ENCODE data around the gene PUM2. TPM values are rescaled to one million over a fixed set of nuclear protein-coding genes. Genes with fewer than 3 reads are reported as not detected.

Gene PUM2
- total RNA-seq, 1 donor from 2014 or later = 122 TPM

DNA sequence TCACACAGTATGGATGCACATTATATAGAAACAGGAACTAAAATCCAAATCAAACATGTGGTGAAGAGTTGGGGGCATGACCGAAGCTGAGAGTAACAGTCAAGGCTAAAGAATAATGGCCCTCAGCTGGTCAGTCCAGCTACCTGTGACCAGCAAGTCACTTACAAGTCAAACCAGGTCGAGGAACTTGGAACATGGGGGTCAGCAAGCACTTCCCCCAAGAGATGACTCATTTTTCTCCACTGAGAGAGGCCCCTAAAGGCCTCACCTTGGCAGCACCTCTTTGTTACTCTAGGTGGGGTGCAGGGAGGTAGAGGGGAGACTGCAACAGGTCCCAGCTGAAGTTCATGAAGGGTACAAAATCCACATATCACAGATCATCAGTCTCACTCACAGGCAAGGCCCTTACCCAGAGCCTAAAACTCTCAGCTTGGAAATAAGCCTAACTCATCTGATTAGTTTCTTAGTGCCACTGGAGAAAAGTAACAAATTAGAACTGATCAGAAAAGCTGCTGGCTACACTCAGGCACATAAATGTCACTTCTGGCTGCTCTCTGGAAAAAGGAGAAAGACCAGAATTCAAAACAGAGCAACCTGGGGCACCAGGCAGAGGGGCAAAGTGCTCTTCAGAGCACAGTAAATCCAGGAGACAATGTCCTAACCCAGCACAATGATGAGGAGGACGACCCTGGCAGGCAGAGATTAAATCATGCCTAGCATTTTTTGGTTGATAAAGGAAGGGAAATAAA is 129.7 kb downstream of the PUM2 start:
- Mint-ChIP-seq H3K4me1 (peaks cover 34% of the 10 kb centered on the region), H3K27ac (peak overlapping the region; percentile 78), H3K27me3 (ENCODE audit: low read depth) (no peaks in the 10 kb centered on the region)

DNA sequence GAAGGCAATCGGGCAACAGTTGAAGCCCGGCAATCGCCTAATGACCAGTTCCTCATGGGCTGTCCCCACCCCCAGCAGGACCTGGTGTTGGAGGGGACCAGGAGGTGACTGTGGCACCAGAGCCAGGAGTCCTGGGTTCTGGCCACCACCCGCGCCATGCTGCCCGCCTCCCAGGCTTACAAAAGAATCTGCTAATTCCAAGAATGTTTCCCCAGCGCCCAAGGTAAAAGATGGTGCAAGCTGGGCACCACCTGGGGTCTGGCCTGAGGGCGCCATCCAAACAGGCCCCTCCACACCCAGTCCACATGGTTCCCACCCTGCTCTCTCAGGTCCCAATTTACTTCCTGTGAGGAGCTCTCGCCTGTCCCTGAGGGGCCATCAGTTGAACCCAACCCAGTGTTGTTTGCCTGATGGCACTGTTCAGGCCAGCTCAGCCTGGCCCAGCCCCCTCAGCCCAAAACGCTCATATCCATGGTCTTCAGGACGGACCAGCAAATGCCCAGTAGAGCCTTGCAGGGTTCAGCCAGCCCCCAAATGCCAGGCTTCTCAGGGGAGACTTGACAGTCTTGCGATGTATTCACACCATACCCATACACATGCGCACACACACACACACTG is 130.8 kb downstream of the PUM2 start:
- H3K4me3 Mint-ChIP-seq = no peak overlapping the region
- H3K4me1 Mint-ChIP-seq = peaks cover 30% of the 10 kb centered on the region
- TF ChIP-seq, protein P1, sequence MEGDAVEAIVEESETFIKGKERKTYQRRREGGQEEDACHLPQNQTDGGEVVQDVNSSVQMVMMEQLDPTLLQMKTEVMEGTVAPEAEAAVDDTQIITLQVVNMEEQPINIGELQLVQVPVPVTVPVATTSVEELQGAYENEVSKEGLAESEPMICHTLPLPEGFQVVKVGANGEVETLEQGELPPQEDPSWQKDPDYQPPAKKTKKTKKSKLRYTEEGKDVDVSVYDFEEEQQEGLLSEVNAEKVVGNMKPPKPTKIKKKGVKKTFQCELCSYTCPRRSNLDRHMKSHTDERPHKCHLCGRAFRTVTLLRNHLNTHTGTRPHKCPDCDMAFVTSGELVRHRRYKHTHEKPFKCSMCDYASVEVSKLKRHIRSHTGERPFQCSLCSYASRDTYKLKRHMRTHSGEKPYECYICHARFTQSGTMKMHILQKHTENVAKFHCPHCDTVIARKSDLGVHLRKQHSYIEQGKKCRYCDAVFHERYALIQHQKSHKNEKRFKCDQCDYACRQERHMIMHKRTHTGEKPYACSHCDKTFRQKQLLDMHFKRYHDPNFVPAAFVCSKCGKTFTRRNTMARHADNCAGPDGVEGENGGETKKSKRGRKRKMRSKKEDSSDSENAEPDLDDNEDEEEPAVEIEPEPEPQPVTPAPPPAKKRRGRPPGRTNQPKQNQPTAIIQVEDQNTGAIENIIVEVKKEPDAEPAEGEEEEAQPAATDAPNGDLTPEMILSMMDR (IDR thresholded peaks at IDR 0.05; ENCODE audit: unreplicated experiment) = no peak
- H3K9me3 Mint-ChIP-seq = no peaks in the 10 kb centered on the region
- H3K27ac Mint-ChIP-seq = peak overlapping the region; percentile 78
- H3K27me3 Mint-ChIP-seq (ENCODE audit: low read depth) = no peaks in the 10 kb centered on the region
- DNase-seq (ENCODE audit: low spot score in 2 of 2, unreplicated experiment in 2 of 2) = no peak
- no peaks in the 10 kb centered on the region for H3K36me3 Mint-ChIP-seq

More for the DNA sequence above, 129.7 kb downstream of the PUM2 start:
- Mint-ChIP-seq H3K36me3 (no peaks in the 10 kb centered on the region), H3K4me3 (no peak overlapping the region), H3K9me3 (no peaks in the 10 kb centered on the region)
- TF ChIP-seq, protein P1 (IDR thresholded peaks at IDR 0.05; ENCODE audit: unreplicated experiment) = no peak
- no peak for DNase-seq (ENCODE audit: low spot score in 2 of 2, unreplicated experiment in 2 of 2)

DNA sequence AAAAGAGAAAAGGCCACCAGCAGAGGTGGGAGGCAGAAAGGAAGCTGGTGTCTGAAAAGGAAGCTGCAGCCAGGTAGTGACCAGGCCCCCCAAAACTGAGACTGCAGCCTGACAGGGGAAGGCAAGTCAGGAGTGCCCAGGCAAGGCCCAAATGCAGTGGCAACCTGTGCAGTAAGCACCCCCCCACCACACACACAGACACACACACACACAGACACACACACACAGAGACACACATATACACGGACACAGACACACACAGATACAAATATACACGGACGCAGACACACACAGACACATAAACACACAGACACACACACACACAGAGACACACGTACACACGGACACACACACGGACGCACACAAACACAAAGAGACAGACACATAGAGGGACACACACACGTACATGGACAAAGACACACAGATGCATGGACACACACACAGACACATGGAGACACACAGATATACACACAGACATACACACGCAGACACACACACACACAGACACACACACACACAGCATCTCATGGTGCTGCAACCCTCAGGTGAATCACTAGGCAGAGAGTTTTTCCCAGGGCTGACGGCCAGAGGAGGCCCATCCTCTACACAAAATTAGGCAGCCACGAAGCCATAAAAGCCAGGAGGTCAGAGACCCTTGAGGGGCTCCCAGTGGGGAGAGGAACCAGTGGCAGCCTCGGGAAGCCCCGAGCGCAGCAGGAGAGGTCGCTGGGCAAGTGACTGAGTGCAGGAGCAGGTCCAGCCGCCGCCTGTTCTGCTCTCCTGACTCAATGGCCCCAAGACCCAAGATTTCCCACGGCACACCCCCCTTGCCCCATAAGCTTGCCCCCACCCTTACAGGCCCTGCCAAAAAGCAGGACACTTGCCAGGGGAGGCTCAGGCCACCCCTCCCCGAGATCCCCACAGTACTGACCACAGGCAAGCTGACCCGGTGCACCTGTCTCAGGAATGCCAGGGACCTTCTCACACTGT is 132.0 kb downstream of the PUM2 start:
- no peak overlapping the region for H3K4me3 Mint-ChIP-seq

DNA sequence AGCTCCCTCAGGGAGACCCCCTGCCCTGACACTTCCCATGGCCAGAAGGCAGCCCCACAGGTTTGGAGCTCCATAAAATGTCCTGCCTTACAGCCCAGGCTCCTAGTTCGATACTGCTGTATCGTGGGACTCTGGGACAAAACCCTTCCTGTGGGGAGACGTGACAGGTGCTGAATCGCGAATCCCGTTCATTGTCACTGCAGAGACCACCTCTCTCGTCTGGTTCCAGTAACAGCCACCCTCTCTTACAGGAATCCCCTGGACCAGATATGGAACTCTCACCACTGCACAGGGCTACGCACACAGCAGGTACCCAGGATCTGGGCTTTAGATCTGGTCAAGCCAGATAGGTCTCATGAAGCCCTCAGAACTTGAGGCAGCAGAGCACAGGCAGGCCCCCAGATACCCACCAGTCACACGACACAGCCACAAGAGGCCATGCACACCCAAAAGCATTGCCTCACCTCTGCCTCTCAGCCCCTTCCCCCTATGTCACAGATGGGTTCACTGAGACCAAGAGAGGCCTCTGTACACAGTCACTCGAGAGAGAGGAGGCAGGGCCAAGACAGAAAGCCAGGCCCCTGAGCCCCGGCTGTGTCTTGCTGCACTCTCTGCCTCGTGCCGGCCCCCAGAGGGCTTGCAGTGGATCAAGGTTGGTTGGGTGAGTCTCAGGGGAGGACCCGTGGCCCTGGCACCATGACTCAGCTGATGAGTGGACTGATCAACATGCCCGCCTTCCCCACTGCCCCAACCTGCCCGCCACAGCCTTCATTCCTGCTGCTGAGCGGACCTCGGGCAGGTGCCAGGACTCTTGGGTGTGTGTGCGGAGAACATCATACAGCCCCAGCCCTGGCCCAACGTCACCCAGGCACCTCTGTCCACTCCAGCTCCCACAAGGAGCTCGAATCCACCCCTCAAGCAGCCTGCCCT is 133.3 kb downstream of the PUM2 start:
- TF ChIP-seq, protein P1 (IDR thresholded peaks at IDR 0.05; ENCODE audit: unreplicated experiment) = no peak
- no peak overlapping the region for H3K4me3 Mint-ChIP-seq
- no peak overlapping the region for H3K27ac Mint-ChIP-seq
- H3K27me3 Mint-ChIP-seq (ENCODE audit: low read depth) = no peaks in the 10 kb centered on the region
- no peaks in the 10 kb centered on the region for H3K36me3 Mint-ChIP-seq
- no peak for DNase-seq (ENCODE audit: low spot score in 2 of 2, unreplicated experiment in 2 of 2)
- H3K9me3 Mint-ChIP-seq = no peaks in the 10 kb centered on the region
- peaks cover 47% of the 10 kb centered on the region for H3K4me1 Mint-ChIP-seq

More for the DNA sequence above, 132.0 kb downstream of the PUM2 start:
- H3K9me3 Mint-ChIP-seq = no peaks in the 10 kb centered on the region
- no peaks in the 10 kb centered on the region for H3K36me3 Mint-ChIP-seq
- TF ChIP-seq, protein P1 (IDR thresholded peaks at IDR 0.05; ENCODE audit: unreplicated experiment) = no peak
- H3K27me3 Mint-ChIP-seq (ENCODE audit: low read depth) = no peaks in the 10 kb centered on the region
- H3K4me1 Mint-ChIP-seq = peaks cover 42% of the 10 kb centered on the region
- no peak for DNase-seq (ENCODE audit: low spot score in 2 of 2, unreplicated experiment in 2 of 2)
- H3K27ac Mint-ChIP-seq = peak overlapping the region; percentile 30
